Activated T-helper 1 cell treated with anti-CD3 and anti-CD28 coated beads, Interleukin-12 subunit alpha, Interleukin-12 subunit beta, Interleukin-2, Interleukin-4 antibody, amounts not matched to agents 30 ng/mL and 10 ng/mL and 1 ng/mL, durations not matched to agents 14 hours and 24 hours and 36 hours (primary cell): ENCODE data around the gene HTRA1. TPM values are rescaled to one million over a fixed set of nuclear protein-coding genes. Genes with fewer than 3 reads are reported as not detected.

ENCODE experiments used
- DNase-seq: peaks from one replicate; pipeline ENCODE4 v3.0.0; 2021; ENCODE audit warnings: low spot score
- H3K27ac Mint-ChIP-seq: one replicate; pipeline ENCODE4 v1.8.0; 2021; ENCODE audit warnings: mild to moderate bottlenecking, mixed read lengths
- H3K27me3 Mint-ChIP-seq: one replicate; pipeline ENCODE4 v1.8.0; 2022; ENCODE audit warnings: mild to moderate bottlenecking, moderate library complexity, mixed read lengths; ENCODE audit not compliant: insufficient read depth
- H3K36me3 Mint-ChIP-seq: one replicate; pipeline ENCODE4 v1.8.0; 2021; ENCODE audit warnings: low read depth, mixed read lengths
- H3K4me1 Mint-ChIP-seq: one replicate; pipeline ENCODE4 v1.8.0; 2021; ENCODE audit warnings: low read depth, mixed read lengths
- H3K4me3 Mint-ChIP-seq: one replicate; pipeline ENCODE4 v1.8.0; 2021; ENCODE audit warnings: mild to moderate bottlenecking, moderate library complexity, mixed read lengths
- H3K9me3 Mint-ChIP-seq: one replicate; pipeline ENCODE4 v1.8.0; 2021; ENCODE audit warnings: mixed read lengths
- intact Hi-C: fragments of 100-400 bp; cut with micrococcal nuclease; formaldehyde crosslinking; loops from one replicate; pipeline ENCODE4 v1.15.1; 2024
- total RNA-seq: library from RNA; stranded (reverse); gene quantifications from 2 replicates; pipeline ENCODE4 v1.2.3, GENCODE V29; 2022

HTRA1 gene
- total RNA-seq, 1 donor from 2014 or later: not detected

DNA sequence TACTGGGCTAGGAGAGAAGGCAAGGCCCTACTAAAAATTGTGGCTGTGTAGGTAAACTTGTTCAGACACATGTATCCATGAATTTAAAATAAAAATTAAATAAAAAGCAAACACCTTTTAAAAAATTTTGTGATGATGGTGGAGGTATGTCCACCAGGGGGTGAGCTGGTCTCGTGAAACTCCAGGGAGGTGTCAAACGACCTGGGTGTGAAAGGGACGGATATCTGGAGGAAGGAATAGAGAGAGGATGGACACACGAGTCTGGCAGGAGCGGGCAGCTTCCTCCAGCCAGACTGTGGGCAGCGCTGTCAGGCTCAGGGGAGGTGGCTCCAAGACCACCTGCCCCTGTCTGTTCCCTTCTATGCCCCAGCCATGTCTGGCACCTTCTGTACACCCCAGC lies 64.4 kb downstream of the HTRA1 start:
- Mint-ChIP-seq H3K27ac (no peak overlapping the region), H3K9me3 (no peaks in the 10 kb centered on the region), H3K4me3 (no peak overlapping the region), H3K27me3 (peaks cover 17% of the 10 kb centered on the region), H3K36me3 (no peaks in the 10 kb centered on the region), H3K4me1 (no peaks in the 10 kb centered on the region)
- intact Hi-C loops: no loop called here
- DNase-seq: no peak

DNA sequence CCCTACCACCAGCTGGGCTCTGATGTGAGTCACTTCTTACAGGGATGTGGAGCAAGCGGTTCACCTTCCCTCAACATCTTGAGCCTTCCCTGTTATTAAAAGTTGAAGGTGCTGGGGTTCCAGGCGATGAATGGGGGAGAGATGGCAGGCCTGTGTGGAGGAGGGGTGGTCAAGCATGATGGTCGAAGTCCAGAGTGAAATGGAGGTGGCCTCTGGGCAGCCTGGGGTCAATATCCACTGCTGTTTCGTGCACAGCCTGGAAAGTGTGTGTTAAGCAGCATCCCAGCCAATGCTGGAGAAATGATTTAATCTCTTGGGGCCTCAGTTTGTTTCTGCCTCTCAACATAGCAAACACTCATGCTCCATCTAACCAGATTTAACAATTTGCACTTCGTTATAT lies 65.5 kb downstream of the HTRA1 start:
- H3K9me3 Mint-ChIP-seq: no peaks in the 10 kb centered on the region
- H3K4me3 Mint-ChIP-seq: no peak overlapping the region
- no peak overlapping the region for H3K27ac Mint-ChIP-seq
- peaks cover 17% of the 10 kb centered on the region for H3K27me3 Mint-ChIP-seq
- H3K36me3 Mint-ChIP-seq: no peaks in the 10 kb centered on the region
- H3K4me1 Mint-ChIP-seq: no peaks in the 10 kb centered on the region
- intact Hi-C loops: no loop called here
- no peak for DNase-seq

DNA sequence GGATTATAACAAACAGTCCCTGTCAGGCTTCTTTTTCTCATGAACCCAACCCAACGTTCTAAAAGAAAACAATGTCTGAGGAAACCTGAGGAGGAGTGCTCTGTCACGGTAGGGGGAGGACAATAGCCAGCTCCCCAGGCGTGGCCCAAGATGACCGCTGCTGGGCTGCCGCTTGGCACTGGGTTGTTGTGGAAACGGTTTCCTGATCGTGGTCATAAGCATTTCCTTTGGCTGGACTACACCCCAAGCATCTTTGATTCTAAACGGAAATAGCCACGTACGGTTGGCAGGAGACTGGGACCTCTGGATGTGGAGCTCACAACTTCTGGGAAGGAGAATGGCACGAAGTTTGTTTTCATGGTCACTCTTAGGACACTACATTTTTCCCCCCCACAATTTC lies 68.8 kb downstream of the HTRA1 start:
- no peak overlapping the region for H3K4me3 Mint-ChIP-seq
- DNase-seq: no peak
- H3K4me1 Mint-ChIP-seq: no peaks in the 10 kb centered on the region
- H3K27me3 Mint-ChIP-seq: peaks cover 9% of the 10 kb centered on the region
- intact Hi-C loops: no loop called here
- H3K9me3 Mint-ChIP-seq: no peaks in the 10 kb centered on the region
- no peaks in the 10 kb centered on the region for H3K36me3 Mint-ChIP-seq
- H3K27ac Mint-ChIP-seq: no peak overlapping the region

DNA sequence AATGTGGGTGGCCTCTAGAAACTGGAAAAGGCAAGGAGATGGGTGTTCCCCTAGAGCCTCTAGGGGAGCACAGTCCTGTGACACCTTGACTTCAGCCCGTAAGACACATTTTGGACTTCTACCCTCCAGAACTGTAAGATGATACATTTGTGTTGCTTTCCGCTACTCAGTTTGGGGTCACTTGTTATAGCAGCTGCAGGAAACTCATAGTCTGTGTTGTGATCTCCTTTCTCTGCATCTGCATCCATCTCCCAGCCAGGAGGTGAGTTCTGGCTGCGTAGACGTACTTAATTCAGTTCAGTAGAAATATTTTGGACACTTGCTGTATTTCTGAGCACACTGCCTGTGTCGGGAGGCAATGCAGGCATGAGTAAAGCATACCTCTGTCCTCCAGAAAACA lies 69.9 kb downstream of the HTRA1 start:
- no peak for DNase-seq
- H3K4me3 Mint-ChIP-seq: no peak overlapping the region
- intact Hi-C loops: no loop called here
- no peaks in the 10 kb centered on the region for H3K36me3 Mint-ChIP-seq
- no peaks in the 10 kb centered on the region for H3K9me3 Mint-ChIP-seq
- H3K27me3 Mint-ChIP-seq: peaks cover 9% of the 10 kb centered on the region
- no peaks in the 10 kb centered on the region for H3K4me1 Mint-ChIP-seq
- H3K27ac Mint-ChIP-seq: no peak overlapping the region

DNA sequence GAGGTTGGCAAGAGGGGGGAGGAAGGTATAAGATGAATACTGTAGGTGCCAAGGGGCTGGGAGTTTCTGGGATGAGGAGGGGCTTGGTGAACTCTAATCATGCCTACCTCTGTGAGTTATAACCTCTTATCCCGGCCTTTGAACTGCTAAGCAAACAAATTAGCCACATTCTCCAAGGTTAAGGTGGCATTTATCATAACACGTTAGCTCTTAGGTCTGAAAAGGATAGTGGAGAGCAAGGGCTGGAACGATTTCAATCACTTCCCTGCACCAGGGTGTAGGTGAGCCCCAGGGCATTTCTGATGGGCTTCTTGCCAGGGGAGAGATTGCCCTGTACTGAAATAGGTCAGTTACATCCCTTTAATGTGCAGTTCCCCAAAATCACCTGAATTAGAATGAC lies 70.6 kb downstream of the HTRA1 start:
- DNase-seq: no peak
- H3K27ac Mint-ChIP-seq: no peak overlapping the region
- intact Hi-C loops: no loop called here
- H3K9me3 Mint-ChIP-seq: no peaks in the 10 kb centered on the region
- no peaks in the 10 kb centered on the region for H3K36me3 Mint-ChIP-seq
- no peaks in the 10 kb centered on the region for H3K4me1 Mint-ChIP-seq
- peaks cover 9% of the 10 kb centered on the region for H3K27me3 Mint-ChIP-seq
- H3K4me3 Mint-ChIP-seq: no peak overlapping the region

DNA sequence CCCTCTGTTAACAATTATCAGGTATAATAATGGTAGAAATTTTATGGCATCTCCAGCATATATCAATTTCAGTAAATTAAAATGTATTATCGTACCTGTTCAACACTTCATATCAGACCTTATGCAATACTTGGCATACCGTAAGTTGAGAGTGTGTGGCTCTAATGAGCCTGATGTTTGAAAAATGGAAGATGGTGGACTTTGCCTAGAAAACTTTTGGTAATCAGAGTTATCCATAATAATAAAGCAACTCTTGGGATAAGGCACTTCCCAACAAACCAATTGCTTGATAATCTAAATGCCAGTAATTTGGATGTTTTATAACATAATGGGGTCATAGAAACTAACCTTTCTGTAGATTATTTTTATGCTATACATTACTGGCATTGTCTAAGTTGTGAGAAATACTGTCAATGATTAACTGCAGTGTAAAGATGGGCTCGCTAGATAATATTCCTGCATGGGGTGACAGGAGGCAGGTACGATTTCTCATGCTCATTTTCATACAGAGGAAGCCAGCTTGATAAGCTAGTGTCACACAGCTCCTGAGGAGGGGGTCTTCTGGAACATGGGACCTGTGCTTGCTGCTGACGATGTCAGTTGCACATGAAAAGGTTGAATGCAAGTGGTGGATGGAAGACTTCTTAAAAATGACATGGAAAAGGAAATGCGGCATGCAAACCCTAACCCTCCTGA lies 71.4 kb downstream of the HTRA1 start:
- intact Hi-C loops: no loop called here
- DNase-seq: no peak
- Mint-ChIP-seq H3K27ac (no peak overlapping the region), H3K4me1 (no peaks in the 10 kb centered on the region), H3K27me3 (peaks cover 9% of the 10 kb centered on the region), H3K9me3 (no peaks in the 10 kb centered on the region), H3K36me3 (no peaks in the 10 kb centered on the region), H3K4me3 (no peak overlapping the region)

DNA sequence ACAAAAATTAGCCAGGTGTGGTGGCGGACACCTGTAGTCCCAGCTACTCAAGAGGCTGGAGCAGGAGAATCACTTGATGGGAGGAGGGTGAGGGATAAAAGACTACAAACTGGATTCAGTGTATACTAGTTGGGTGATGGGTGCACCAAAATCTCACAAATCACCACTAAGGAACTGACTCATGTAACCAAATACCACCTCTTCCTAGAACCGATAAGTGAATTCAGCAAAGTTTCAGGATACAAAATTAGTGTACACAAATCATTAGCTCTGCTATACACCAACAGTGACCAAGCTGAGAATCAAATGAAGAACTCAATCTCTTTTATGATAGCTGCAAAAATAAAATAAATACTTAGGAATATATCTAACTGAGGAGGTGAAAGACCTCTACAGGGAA lies 76.2 kb downstream of the HTRA1 start:
- DNase-seq: no peak
- Mint-ChIP-seq H3K4me1 (no peaks in the 10 kb centered on the region), H3K27ac (no peak overlapping the region), H3K4me3 (no peak overlapping the region), H3K9me3 (no peaks in the 10 kb centered on the region), H3K36me3 (no peaks in the 10 kb centered on the region), H3K27me3 (peaks cover 9% of the 10 kb centered on the region)
- intact Hi-C loops: no loop called here

DNA sequence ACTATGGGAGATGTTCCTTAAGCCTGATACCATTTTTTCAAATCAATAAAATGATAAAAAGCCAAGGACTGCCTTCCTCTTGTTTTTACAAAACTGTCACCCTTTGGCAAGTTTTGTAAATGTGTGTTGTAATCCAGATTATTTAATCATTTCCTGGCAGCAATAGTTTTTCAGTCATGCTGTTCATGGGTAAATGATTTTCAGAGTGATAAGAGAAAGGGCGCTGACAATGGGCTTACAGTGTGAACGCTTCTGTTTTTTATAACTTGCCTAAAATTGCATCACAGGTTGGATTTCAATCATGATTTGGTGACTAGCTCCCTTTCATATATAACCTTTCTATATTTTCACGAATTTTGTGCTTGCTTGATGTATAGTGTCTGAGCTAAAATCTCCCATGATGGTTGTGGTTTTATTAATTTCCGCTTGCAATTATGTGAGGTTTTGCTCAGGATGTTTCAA lies 80.2 kb downstream of the HTRA1 start:
- Mint-ChIP-seq H3K4me1 (no peaks in the 10 kb centered on the region), H3K9me3 (no peaks in the 10 kb centered on the region), H3K4me3 (no peak overlapping the region), H3K36me3 (no peaks in the 10 kb centered on the region), H3K27ac (no peak overlapping the region), H3K27me3 (peaks cover 9% of the 10 kb centered on the region)
- no peak for DNase-seq
- intact Hi-C loops: no loop called here

DNA sequence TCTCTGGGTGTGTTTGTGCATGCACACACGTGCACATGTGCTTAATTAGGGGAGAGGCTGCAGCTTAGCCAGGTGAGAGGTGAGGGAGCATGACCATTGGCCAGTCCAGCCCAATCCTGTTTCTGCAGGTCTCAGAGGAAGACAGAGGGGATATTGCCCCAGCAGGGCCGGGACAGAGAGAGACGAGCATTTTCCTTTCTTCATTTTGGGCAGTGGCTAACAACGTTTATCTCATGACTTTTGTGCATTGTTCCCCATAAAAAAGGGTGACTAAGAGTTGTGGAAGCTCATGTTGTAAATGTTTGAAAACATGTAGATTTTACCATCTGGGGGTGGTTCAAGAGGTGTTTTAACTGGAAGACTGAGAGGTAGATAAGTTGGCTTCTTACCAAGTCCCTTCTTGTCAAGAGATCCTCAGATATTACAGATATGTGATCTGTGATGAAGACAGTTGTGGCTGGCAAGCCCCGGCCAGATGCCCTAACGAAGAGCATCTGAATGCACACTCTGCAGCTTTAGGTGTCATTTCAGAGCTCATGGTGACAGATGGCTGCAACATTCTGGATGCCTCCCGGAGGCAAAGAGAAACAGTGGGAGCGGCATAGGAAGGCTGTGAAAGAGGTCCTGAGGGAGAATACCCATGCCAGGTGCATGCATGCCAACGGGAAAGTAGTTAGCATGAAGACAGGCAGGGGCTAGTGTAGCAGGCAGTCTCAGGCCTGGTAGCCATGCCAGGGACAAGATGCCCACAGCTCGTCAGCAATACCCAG lies 82.5 kb downstream of the HTRA1 start:
- H3K27me3 Mint-ChIP-seq: peaks cover 9% of the 10 kb centered on the region
- H3K4me1 Mint-ChIP-seq: no peaks in the 10 kb centered on the region
- no peaks in the 10 kb centered on the region for H3K9me3 Mint-ChIP-seq
- H3K36me3 Mint-ChIP-seq: no peaks in the 10 kb centered on the region
- H3K4me3 Mint-ChIP-seq: no peak overlapping the region
- H3K27ac Mint-ChIP-seq: no peak overlapping the region
- no peak for DNase-seq
- intact Hi-C loops: no loop called here

DNA sequence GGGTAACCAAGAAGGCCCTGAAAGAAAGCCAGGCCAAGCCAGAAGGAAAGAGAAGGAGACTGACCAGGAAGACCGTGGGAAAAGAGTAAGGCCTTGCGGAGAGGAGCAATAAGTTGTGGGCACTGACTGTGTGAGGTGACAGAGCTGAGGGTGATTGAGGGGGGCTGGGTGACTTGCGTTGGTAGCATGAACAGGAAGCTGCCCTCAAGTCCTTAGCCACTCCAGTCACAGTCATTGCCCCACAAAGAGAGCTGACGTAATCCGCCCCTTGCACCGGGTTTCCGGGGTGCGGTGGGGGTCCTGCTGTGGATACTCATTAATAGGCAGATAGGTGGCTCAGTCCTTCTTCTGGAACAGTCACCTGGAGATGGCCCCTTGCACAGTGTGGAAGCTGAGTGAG lies 83.1 kb downstream of the HTRA1 start:
- H3K9me3 Mint-ChIP-seq: no peaks in the 10 kb centered on the region
- no peak overlapping the region for H3K4me3 Mint-ChIP-seq
- intact Hi-C loops: no loop called here
- no peaks in the 10 kb centered on the region for H3K36me3 Mint-ChIP-seq
- H3K27ac Mint-ChIP-seq: no peak overlapping the region
- peaks cover 7% of the 10 kb centered on the region for H3K27me3 Mint-ChIP-seq
- no peak for DNase-seq
- H3K4me1 Mint-ChIP-seq: no peaks in the 10 kb centered on the region

DNA sequence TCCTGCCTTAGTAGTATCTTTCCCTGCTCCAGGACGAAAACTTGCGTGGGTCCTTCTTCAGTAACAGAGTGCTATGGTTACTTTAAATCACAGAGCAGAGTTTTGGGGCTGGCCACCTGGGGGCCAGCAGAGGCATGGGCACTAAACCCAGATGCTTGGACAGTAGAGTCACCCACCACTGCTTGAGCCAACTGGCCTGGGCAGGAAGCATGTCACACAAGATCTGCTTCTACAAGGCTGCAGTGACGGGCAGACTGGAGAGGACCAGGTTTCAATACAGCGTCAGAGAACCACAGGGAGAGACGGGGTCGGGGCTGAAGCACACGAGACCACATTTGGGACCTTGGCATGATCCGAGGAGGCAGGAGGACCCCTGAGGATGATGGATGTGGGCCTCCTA lies 84.9 kb downstream of the HTRA1 start:
- no peak overlapping the region for H3K27ac Mint-ChIP-seq
- H3K4me3 Mint-ChIP-seq: no peak overlapping the region
- H3K4me1 Mint-ChIP-seq: no peaks in the 10 kb centered on the region
- no peaks in the 10 kb centered on the region for H3K36me3 Mint-ChIP-seq
- H3K27me3 Mint-ChIP-seq: peaks cover 2% of the 10 kb centered on the region
- H3K9me3 Mint-ChIP-seq: no peaks in the 10 kb centered on the region
- no peak for DNase-seq
- intact Hi-C loops: no loop called here

DNA sequence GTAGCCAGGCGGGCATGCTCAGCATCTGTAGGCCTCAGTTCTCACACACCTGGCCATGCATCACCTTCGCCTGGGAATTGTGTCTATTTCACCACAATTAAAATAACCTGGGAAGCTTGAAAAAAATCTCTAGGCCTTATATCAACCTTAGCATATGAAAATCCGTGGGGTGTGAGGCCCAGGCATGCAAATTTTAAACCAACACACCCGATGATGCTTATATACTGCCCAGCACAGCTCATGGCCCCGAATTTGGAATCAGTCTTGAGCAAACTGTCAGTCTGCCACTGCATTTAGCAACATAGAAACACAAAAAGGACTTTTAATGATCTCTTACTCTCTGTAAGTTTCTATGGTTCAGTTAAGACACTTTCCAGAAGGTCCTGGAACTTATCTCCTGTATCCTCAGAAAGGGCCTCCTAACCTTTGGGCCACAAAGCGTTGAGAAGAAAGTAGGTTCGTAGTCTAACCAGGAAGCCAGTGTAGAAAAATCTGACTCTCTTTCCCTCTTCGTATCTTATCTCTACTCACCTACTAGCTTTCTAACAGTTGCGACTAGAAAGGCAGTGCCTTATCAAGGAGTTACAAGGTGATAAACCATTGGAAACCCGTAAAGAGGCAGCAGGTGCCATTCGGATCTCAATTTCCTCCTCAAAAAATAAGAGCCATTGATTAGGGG lies 87.2 kb downstream of the HTRA1 start:
- Mint-ChIP-seq H3K27me3 (peaks cover 2% of the 10 kb centered on the region), H3K36me3 (no peaks in the 10 kb centered on the region), H3K4me3 (no peak overlapping the region), H3K9me3 (no peaks in the 10 kb centered on the region), H3K4me1 (no peaks in the 10 kb centered on the region), H3K27ac (no peak overlapping the region)
- intact Hi-C loops: no loop called here
- DNase-seq: no peak

DNA sequence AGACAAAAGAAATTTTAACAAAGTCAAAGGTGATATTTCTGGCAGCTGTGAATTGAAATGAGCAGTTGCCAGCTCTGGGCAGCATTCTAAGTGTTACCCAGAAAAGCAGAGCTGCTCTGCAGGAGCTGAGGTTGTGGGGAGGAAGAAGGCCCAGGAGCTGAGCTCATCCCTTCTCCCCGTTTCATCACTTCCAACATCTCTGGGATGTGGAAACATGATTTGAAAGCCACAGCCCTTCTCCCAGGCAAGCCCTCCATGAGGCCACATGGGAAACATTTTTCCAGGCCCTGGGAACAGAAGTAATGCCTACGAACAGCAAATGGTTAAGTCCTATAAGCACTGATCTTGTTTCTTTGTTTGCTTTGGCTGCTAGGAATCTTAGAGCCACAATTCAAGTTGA lies 88.3 kb downstream of the HTRA1 start:
- Mint-ChIP-seq H3K9me3 (no peaks in the 10 kb centered on the region), H3K4me1 (no peaks in the 10 kb centered on the region), H3K36me3 (no peaks in the 10 kb centered on the region), H3K27ac (no peak overlapping the region), H3K4me3 (no peak overlapping the region), H3K27me3 (peaks cover 2% of the 10 kb centered on the region)
- no peak for DNase-seq
- intact Hi-C loops: no loop called here
